ENCODE results near the gene MED13L.

- TF ChIP-seq CTCF (IDR thresholded peaks at IDR 0.05; ENCODE audit: borderline replicate concordance, extremely low read depth, low read length, poor library complexity, severe bottlenecking) (no peak), EZH2 (IDR thresholded peaks at IDR 0.05; ENCODE audit: borderline replicate concordance, low read depth, low read length, severe bottlenecking) (no peak)
These were observed 3.5 kb downstream of the MED13L start for GRCh38 chr12:116273813-116274550.

Data from DND-41 (cell line).